ENCODE results near the gene SCAI. TPM values are rescaled to one million over a fixed set of nuclear protein-coding genes. Genes with fewer than 3 reads are reported as not detected.

Gene SCAI
- total and polyA plus RNA-seq, 9 donors: 3.1 to 13.3 (median 9.2) TPM

DNA sequence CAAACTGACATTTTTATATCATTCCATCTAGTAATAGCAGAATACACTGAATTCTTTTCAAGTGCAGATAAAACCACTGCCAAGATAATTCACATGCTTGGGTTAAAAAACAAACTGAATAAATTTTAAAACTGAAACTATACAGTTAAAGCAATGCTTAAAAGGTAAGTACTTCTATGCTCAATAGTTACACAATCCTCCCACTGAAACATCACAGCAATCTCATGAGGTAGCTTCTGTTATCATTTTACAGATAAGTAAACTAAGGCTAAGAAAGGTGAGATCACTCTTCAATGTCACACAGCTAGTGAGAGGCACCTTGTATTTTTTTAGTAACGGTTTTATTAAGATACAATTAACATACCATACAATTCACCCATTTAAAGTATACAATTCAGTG lies 189.1 kb downstream of the SCAI start:
- 89 to 93% (median 89%) methylated on average over 1 of the region's 1 CpG for WGBS, 3 donors
- Histone ChIP-seq H3K27me3 (no peaks in the 10 kb centered on the region), H3K4me1 (ENCODE audit: insufficient read depth) (no peaks in the 10 kb centered on the region), H3K27ac (no peak overlapping the region), H3K4me3 (no peak overlapping the region), H3K36me3 (no peaks in the 10 kb centered on the region), H3K9me3 (no peaks in the 10 kb centered on the region)
- TF ChIP-seq EP300 (IDR thresholded peaks at IDR 0.05) (no peak), POLR2A (IDR thresholded peaks at IDR 0.05) (no peak)
- TF ChIP-seq, protein P1, sequence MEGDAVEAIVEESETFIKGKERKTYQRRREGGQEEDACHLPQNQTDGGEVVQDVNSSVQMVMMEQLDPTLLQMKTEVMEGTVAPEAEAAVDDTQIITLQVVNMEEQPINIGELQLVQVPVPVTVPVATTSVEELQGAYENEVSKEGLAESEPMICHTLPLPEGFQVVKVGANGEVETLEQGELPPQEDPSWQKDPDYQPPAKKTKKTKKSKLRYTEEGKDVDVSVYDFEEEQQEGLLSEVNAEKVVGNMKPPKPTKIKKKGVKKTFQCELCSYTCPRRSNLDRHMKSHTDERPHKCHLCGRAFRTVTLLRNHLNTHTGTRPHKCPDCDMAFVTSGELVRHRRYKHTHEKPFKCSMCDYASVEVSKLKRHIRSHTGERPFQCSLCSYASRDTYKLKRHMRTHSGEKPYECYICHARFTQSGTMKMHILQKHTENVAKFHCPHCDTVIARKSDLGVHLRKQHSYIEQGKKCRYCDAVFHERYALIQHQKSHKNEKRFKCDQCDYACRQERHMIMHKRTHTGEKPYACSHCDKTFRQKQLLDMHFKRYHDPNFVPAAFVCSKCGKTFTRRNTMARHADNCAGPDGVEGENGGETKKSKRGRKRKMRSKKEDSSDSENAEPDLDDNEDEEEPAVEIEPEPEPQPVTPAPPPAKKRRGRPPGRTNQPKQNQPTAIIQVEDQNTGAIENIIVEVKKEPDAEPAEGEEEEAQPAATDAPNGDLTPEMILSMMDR (IDR thresholded peaks at IDR 0.05): no peak
- no peak for DNase-seq
- intact Hi-C loops (cut with DNase I): no loop called here

DNA sequence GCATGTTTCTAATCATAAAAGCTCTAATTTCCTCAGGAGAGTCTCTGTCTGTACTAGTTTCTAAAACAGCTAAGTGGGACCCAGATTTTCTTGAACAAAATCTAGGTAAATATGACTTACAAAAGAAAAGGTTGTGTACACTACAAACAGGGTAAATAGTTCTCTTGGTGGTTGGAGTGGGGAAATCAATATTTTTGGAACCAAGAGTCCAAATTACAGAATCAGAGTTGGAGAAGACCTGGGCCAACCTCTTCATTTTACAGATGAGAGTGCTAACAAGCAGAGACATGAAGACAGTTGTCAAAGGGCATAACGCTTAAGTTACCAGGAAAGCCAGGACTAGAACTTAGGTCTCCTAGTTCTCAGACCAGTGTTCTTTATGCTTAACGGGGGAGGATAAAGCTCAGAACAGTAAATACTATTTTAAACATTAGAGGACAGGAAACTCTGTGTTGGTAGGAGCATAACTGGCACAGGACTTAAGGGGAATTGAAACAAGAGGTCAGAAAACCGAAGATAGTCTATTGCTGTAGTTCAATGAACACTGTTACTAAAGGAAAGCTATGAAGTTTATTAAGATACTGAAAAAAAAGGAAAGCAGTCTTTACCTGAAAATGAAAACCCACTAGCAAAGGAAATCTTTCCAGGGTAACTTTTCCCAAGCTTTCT lies 193.1 kb downstream of the SCAI start:
- TF ChIP-seq EP300 (IDR thresholded peaks at IDR 0.05): no peak
- TF ChIP-seq, protein P1 (IDR thresholded peaks at IDR 0.05): no peak
- no peak for TF ChIP-seq POLR2A (IDR thresholded peaks at IDR 0.05)
- no peaks in the 10 kb centered on the region for H3K4me1 ChIP-seq (ENCODE audit: insufficient read depth)
- no peaks in the 10 kb centered on the region for H3K36me3 ChIP-seq
- H3K27ac ChIP-seq: no peak overlapping the region
- DNase-seq: no peak
- 90 to 95% (median 92%) methylated on average over 3 of the region's 3 CpGs for WGBS, 3 donors
- no peaks in the 10 kb centered on the region for H3K27me3 ChIP-seq
- no peaks in the 10 kb centered on the region for H3K9me3 ChIP-seq
- H3K4me3 ChIP-seq: no peak overlapping the region
- intact Hi-C loops (cut with DNase I): no loop called here

DNA sequence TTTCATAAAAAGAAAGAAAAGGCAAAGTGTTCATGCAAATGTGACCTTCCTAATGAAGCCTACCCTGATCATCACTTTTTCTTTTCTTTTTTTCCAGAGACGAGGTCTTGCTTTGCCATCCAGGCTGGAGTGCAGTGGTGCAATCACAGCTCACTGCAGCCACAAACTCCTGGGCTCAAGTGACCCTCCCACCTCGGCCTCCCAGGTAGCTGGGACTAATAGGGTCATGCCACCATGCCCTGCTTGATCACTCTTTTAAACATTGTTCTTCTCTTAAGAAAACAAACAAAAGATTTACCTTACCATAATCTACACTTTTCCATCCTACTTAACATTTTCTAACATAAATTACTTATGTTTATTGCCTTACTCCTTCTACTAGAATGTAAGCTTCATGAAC lies 193.9 kb downstream of the SCAI start:
- intact Hi-C loops (cut with DNase I): no loop called here
- 80 to 97% (median 86%) methylated on average over 2 of the region's 2 CpGs for WGBS, 3 donors
- DNase-seq: no peak
- Histone ChIP-seq H3K9me3 (no peaks in the 10 kb centered on the region), H3K27me3 (no peaks in the 10 kb centered on the region), H3K4me3 (no peak overlapping the region), H3K4me1 (ENCODE audit: insufficient read depth) (no peaks in the 10 kb centered on the region), H3K36me3 (no peaks in the 10 kb centered on the region), H3K27ac (no peak overlapping the region)
- TF ChIP-seq, protein P1 (IDR thresholded peaks at IDR 0.05): no peak
- TF ChIP-seq EP300 (IDR thresholded peaks at IDR 0.05) (no peak), POLR2A (IDR thresholded peaks at IDR 0.05) (no peak)

DNA sequence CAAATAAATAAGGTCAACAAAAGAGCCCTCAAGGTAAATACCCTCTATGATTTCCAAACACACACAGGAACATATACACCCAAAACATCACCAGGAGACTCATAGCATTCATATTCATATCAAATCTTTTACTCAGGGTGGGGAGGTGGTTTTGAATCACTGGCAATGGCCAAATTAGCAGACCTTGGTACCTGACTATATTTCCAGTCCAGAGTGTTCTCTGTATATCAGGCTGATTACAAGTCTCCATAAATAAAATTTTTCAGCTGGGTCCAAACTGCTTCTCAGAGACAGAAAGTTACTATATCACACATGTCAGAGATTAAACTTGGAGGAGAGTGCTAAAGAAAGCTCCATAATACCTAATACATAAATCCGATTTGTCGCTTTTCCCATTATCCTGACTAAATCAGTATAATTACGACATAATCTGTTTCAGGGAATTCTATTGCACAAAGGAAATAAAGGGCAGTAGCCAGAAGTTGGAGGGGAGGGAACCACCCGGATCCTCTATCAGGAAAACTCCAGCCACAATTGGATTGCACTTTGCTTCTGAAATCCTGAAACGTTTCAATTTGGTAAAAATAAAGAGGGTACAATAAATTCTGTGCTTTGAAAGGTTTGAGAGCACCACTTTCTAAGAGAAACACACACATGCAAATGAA lies 195.5 kb downstream of the SCAI start:
- no peaks in the 10 kb centered on the region for H3K27me3 ChIP-seq
- H3K27ac ChIP-seq: no peak overlapping the region
- no peaks in the 10 kb centered on the region for H3K36me3 ChIP-seq
- intact Hi-C loops (cut with DNase I): no loop called here
- H3K4me3 ChIP-seq: no peak overlapping the region
- WGBS, 3 donors: 61 to 68% (median 64%) methylated on average over 5 of the region's 5 CpGs
- TF ChIP-seq, protein P1 (IDR thresholded peaks at IDR 0.05): no peak
- TF ChIP-seq POLR2A (IDR thresholded peaks at IDR 0.05): no peak
- no peak for TF ChIP-seq EP300 (IDR thresholded peaks at IDR 0.05)
- no peak for DNase-seq
- H3K9me3 ChIP-seq: no peaks in the 10 kb centered on the region
- H3K4me1 ChIP-seq (ENCODE audit: insufficient read depth): no peaks in the 10 kb centered on the region

Data from ovary (tissue), 9 donors.